Lower lobe of right lung (tissue), 2 donors: ENCODE data around the gene ZNF70. TPM values are rescaled to one million over a fixed set of nuclear protein-coding genes. Genes with fewer than 3 reads are reported as not detected.

Source experiments
- ATAC-seq, 2 donors: fragments of 200-7000 bp; cut with Tn5 transposase; one replicate each; pipeline ENCODE4 v1.9.1; 2020 to 2022; ENCODE audit warnings: mild to moderate bottlenecking in 2 of 2, moderate library complexity in 2 of 2
- DNase-seq: peaks from one replicate; pipeline ENCODE4 v3.0.0-alpha.2; 2020
- H3K27ac ChIP-seq: fragments of 200-600 bp; one replicate; pipeline ENCODE4 v1.8.0; 2022
- H3K27me3 ChIP-seq: fragments of 200-600 bp; one replicate; pipeline ENCODE4 v1.8.0; 2022; ENCODE audit warnings: low read depth
- H3K36me3 ChIP-seq: fragments of 200-600 bp; one replicate; pipeline ENCODE4 v1.8.0; 2022; ENCODE audit warnings: mild to moderate bottlenecking
- H3K4me1 ChIP-seq: fragments of 200-600 bp; one replicate; pipeline ENCODE4 v1.8.0; 2022
- H3K4me3 ChIP-seq: fragments of 200-600 bp; one replicate; pipeline ENCODE4 v1.8.0; 2022; ENCODE audit warnings: mild to moderate bottlenecking
- H3K9me3 ChIP-seq: fragments of 200-600 bp; one replicate; pipeline ENCODE4 v1.8.0; 2022
- CTCF ChIP-seq: fragments of 200-600 bp; IDR thresholded peaks from one replicate; pipeline ENCODE4 v1.8.0; 2022; ENCODE audit warnings: antibody characterized with exemption, mild to moderate bottlenecking
- intact Hi-C: fragments of 100-400 bp; cut with DNase I; formaldehyde crosslinking; loops from one replicate; pipeline ENCODE4 v1.11.0; 2022
- total RNA-seq: library from RNA; stranded (reverse); fragmentation: NEBNext Ultra II Directional; extraction: Animal tissue kit (Norgen Biotek cat#: 25700); gene quantifications from one replicate; pipeline ENCODE4 v1.2.1, GENCODE V29; 2021
- donor health status: DM: no; HTN: yes; CAD: no; lungs with severe emphysema.

The ZNF70 gene
- total RNA-seq, 1 donor from 2014 or later, result 5.7 TPM

- no peak for TF ChIP-seq CTCF
- no peaks in the 10 kb centered on the region for H3K27me3 ChIP-seq
- H3K4me1 ChIP-seq, result peaks cover 7% of the 10 kb centered on the region
- no peak overlapping the region for H3K27ac ChIP-seq
- intact Hi-C loops, result no loop called here
- DNase-seq (no peak), ATAC-seq (no peak)
- H3K4me3 ChIP-seq, result no peak overlapping the region
- no peaks in the 10 kb centered on the region for H3K36me3 ChIP-seq
- no peaks in the 10 kb centered on the region for H3K9me3 ChIP-seq
Observed at GRCh38 chr22:23781511-23782183, 30.7 kb upstream of the ZNF70 start.

- no peak for TF ChIP-seq CTCF
- Histone ChIP-seq H3K4me1 (peaks cover under 1% of the 10 kb centered on the region), H3K9me3 (no peaks in the 10 kb centered on the region), H3K36me3 (no peaks in the 10 kb centered on the region), H3K27ac (no peak overlapping the region), H3K27me3 (no peaks in the 10 kb centered on the region), H3K4me3 (no peak overlapping the region)
- DNase-seq, result no peak
- no peak for ATAC-seq
- intact Hi-C loops, result no loop called here
Observed at GRCh38 chr22:23781065-23781464, 30.2 kb upstream of the ZNF70 start.

GRCh38 chr22:23780146-23780748 is 29.3 kb upstream of the ZNF70 start:
- no peak for TF ChIP-seq CTCF

GRCh38 chr22:23779731-23780130 is 28.8 kb upstream of the ZNF70 start:
- Histone ChIP-seq H3K36me3 (no peaks in the 10 kb centered on the region), H3K27me3 (no peaks in the 10 kb centered on the region), H3K9me3 (no peaks in the 10 kb centered on the region), H3K4me3 (no peak overlapping the region), H3K4me1 (peaks cover 5% of the 10 kb centered on the region), H3K27ac (no peak overlapping the region)
- intact Hi-C loops, result no loop called here
- TF ChIP-seq CTCF, result no peak
- ATAC-seq (no peak), DNase-seq (no peak)

More at GRCh38 chr22:23780146-23780748, 29.3 kb upstream of the ZNF70 start:
- no peaks in the 10 kb centered on the region for H3K27me3 ChIP-seq
- no peaks in the 10 kb centered on the region for H3K9me3 ChIP-seq
- ATAC-seq, result no peak
- no peak overlapping the region for H3K27ac ChIP-seq
- H3K4me3 ChIP-seq, result no peak overlapping the region
- no peaks in the 10 kb centered on the region for H3K36me3 ChIP-seq
- intact Hi-C loops, result no loop called here
- DNase-seq, result no peak
- no peaks in the 10 kb centered on the region for H3K4me1 ChIP-seq

GRCh38 chr22:23779083-23779482 is 28.2 kb upstream of the ZNF70 start:
- intact Hi-C loops, result no loop called here
- H3K4me3 ChIP-seq, result no peak overlapping the region
- no peaks in the 10 kb centered on the region for H3K9me3 ChIP-seq
- TF ChIP-seq CTCF, result no peak
- no peaks in the 10 kb centered on the region for H3K27me3 ChIP-seq
- H3K27ac ChIP-seq, result no peak overlapping the region
- ATAC-seq (no peak), DNase-seq (no peak)
- peaks cover 9% of the 10 kb centered on the region for H3K4me1 ChIP-seq
- no peaks in the 10 kb centered on the region for H3K36me3 ChIP-seq
